Gastrocnemius medialis (tissue), 4 donors: ENCODE data around the gene CXCL8.

Experiments used
- CTCF ChIP-seq, 5 experiments: fragments of 450-650 bp in 3 of 5; fragments of 200-600 bp in 2 of 5; sonication (generic) in 2 of 5; IDR thresholded peaks in 4 of 5; conservative IDR thresholded peaks in 1 of 5; 1 replicate in 4 of 5; 2 replicates in 1 of 5; pipeline ENCODE4 v1.5.1; 2016 to 2019; ENCODE audit warnings: antibody characterized with exemption in 5 of 5, mild to moderate bottlenecking in 3 of 5, moderate library complexity in 3 of 5
- POLR2A ChIP-seq, 2 donors: fragments of 450-650 bp; IDR thresholded peaks; one replicate each; pipeline ENCODE4 v1.6.1; 2017; ENCODE audit warnings: antibody characterized with exemption in 2 of 2, mild to moderate bottlenecking in 2 of 2, moderate library complexity in 2 of 2

DNA sequence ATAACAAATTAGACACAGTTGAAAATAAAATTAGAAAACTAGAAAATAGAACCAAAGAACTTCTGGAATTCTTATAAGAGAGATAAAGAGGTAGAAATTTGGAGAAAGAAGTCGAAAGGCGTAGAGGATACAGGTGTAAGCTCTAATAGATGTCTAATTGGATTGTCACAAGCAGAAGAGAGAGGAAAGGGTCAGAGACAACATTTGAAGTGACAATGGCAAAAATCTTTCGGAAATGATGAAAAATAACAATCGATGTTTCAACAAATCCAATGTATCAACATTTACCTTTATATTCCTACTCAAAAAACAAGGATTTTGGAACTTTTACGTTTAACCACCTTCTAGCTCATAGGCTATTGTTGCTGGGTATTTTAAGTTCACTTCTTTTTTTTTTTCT, 3.8 kb downstream of the CXCL8 start:
- TF ChIP-seq CTCF (IDR thresholded peaks at IDR 0.05 in 4 of 5, conservative IDR thresholded peaks at IDR 0.05 in 1 of 5) (no peak), POLR2A (IDR thresholded peaks at IDR 0.05) (no peak)
